ENCODE data around the gene CGGBP1.
A peak's percentile ranks its signal among the peaks of the same experiment; 100 is the strongest.
"Not testable (repeated sequence)": the region's sequence is repeated elsewhere in the genome, so short reads cannot be mapped to it uniquely, and the experiment has no call there.

Gene CGGBP1

DNA sequence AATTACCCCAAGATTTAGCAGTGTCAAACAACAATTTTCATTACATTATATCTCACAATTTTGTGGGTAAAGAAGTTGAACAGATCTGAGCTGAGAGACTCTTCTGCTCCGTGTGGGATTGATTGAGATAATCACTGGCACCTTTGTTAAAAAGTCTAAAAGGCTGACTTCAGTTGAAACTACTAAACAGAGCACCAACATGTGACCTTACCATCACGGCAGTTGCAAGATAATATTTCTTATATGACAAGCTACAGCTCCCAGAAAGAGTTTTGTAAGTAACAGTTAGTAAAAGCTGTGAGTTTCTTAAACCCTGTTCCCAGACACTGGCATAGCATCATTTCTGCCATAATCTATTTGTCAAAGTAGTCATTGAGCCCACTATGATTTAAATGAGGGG lies 25.0 kb downstream of the CGGBP1 start:
- no peak for DNase-seq

DNA sequence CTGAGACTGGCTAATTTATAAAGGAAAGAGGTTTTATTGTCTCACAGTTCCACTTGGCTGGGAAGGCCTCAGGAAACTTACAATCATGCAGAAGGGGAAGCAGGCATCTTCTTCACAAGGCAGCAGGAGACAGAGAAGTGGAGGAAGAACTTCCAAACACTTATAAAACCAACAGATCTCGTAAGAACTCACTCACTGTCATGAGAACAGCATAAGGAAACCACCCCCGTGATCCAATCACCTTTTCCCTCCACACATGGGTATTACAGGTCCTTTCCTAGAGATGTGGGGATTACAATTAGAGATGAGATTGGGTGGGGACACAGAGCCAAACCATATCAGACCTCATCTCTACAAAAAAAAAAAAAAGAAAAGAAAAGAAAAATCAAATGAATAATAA lies 25.7 kb downstream of the CGGBP1 start:
- DNase-seq: no peak

DNA sequence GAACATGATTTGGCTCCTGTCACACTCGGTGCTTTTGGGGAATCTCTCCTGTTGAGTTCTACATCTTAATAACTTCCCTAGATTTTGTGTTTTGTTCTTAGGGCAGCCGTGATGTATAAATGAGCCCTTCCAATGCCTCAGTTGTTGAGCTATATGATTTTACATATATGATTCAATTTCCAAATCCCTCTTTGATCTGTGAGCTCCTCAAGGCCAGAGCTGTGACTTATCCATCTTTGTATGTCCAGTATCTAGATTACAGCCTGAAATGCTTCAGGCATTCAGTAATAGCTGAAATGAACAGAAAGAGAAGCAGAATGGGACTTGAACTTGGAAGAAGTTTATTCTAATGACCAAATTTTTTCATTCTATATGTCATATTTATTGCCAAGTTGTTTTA lies 26.6 kb downstream of the CGGBP1 start:
- no peak for DNase-seq

DNA sequence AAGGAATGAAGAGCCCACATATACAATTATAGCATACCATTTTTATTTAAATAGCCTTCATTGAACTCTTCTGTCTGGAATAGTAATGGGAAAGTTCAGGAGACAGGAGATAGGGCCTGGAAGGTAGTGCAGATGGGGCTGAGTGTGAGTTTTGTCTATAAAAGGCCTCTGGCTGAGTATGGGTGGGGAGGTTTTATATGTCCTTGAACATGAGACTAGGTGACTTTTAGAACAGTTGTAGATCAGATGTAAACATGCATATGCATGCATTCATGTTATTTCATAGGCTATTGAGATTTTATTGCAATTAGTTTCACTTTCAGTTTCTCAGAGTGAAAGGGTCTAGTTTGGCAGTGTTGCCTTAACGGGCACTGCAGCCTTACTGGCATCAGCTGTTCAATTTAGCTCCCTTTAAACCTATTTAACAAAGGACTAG lies 27.1 kb downstream of the CGGBP1 start:
- peak; percentile 11 for DNase-seq

DNA sequence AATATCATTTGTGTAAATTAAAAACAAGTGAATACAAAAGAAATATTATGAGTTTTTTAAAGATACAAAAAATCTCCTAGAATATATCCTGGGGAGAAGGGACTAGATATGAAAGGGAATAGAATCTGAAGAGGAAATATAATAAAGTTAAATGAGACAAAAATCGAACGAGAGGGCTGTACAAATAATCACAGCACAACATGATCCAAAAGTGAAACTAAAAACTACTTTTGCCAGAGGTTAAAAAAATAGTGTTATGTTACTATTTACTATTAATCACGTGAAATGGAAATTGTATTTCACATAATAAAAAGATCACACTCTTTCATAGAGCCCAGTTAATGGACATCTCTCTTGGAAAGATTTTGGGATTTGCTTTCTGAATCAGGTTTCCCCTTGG lies 28.6 kb downstream of the CGGBP1 start:
- DNase-seq: no peak

DNA sequence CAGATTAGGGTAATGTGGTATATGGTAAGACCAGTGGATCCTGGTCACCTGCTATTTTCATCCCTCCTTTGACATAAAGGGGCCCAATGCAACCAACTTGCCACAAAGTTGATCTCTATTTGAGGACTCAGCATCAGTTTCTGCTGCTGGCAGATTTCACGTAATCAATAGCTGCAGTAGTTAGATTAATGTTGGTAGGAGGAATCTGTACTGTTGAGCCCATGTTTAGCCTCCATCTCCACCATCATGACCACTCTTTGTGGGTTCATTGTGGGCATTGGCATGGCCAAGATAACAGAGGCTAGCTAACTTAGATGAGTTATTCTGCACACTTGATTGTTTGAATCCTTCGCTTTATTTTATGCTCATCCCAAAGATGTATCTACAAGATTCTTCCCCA lies 29.9 kb downstream of the CGGBP1 start:
- DNase-seq: no peak

DNA sequence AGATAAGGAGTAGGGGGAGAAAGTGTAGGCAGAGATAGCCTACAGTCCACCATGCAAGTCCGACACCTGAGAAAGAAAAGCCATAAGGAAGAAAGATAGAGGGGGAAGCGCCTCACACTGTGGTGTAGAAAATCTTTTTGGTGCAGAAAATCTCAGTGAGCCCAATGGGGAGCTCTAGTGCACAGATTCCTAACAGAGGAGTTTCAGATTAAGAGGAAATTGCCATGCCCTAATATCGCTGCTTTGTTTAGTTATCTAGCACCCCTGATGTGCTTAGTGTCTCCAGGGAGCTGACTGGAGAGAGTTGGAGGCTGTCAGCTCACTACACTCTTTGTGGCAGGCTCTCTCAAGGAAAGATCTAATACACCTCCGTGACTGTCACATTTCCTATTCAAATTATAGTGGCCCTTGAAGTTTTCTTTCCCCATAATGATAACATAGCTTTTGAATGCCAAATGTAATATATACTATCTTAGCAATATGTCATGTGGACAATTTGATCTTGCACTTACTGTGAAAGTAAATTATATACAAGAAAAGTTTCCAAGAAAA lies 33.7 kb downstream of the CGGBP1 start:
- DNase-seq: no peak

DNA sequence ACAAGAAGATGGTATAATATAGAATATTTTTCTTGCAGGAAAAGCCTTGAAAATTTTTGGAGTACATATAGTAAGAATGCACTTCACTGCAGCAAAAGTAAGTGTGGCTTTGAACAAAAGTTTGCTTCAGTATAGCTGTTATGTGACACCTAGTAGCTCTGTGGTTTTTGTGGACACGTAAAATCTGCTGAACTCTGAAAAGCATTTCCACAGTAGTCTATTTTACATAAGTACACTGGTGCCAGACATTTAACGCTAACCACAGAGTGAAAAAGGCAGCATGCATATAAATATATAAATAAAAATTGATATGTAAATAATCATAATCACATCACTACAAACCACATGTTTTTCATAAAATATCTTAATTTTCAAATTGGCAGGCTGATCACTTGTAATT lies 39.8 kb downstream of the CGGBP1 start:
- no peak for DNase-seq

DNA sequence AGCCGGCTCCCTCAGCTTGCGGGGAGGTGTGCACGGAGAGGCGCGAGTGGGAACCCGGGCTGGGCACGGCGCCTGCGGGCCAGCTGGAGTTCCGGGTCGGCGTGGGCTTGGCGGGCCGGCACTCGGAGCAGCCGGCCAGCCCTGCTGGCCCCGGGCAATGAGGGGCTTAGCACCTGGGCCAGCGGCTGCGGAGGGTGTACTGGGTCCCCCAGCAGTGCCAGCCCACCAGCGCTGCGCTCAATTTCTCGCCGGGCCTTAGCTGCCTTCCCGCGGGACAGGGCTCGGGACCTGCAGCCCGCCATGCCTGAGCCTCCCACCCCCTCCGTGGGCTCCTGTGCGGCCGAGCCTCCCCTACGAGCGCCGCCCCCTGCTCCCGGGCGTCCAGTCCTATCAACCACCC lies 43.1 kb downstream of the CGGBP1 start:
- DNase-seq: not testable (repeated sequence)

DNA sequence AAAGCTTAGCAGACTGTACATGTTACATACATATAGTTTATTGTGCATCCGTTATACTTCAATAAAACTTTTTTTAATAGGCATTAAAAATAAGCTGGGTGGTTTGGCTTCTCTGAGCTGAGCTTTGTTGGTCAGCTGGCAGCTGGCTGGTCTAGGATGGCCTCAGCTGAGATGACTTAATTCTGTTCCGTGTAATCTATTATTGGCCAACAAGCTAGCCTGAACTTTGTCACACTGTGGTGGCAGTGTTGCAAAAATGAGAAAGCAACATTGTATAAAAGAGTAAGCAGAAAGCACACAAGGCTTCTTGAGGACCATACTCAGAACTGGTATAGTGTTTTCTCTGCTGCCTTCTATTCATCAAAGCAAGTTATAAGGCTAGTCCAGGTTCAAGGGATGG lies 45.2 kb downstream of the CGGBP1 start:
- DNase-seq: no peak

DNA sequence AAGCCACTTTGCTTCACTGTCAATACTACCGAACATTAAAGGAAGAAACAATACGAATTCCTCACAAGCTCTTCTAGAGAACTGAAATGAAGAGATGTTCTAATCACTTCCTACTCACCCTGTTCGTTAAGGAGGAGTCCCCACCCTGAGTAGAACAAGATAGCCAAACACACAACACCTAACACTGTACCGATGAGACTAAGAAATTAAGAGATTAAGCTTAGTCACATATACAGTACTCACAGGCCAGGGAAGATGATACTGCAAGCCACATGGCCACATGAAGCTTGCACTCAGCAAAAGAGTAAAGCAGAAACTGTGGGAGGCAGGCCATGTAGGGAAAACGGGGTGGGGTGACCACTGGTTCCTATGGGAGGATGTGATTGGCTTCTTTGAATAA lies 48.0 kb downstream of the CGGBP1 start:
- DNase-seq: no peak

DNA sequence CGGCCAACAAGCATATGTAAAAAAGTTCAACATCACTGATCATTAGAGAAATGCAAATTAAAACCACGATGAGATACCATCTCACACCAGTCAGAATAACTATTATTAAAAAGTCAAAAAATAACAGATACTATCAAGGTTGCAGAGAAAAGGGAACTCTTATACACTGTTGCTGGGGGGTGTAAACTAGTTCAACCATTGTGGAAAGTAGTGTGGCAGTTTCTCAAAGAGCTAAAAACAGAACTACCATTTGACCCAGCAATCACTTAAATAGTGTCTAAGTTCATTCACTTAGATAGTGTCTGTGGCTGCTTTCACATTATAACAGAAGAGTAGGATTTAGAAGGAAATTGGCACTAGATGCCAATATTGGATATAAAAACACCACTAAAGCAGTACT lies 49.7 kb downstream of the CGGBP1 start:
- no peak for DNase-seq

DNA sequence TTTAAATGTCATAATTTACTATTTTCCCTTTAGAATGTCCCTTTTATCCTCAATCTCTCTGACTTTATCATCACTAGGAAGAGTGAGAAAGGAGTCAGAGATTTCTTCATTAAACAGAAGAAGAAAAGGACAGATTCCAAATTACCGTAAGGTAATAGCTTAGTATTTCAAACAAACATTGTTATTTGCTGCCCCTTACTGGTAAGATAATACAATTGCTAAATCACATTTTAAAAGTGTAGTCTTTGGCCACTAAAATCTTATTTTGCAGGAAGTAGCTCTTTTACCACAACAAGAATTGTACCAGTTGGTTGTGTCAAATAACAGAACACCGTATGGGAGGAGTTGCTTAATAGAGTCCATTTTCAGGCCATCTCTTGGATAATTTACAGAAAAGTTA lies 53.7 kb downstream of the CGGBP1 start:
- DNase-seq: peak; percentile 21

DNA sequence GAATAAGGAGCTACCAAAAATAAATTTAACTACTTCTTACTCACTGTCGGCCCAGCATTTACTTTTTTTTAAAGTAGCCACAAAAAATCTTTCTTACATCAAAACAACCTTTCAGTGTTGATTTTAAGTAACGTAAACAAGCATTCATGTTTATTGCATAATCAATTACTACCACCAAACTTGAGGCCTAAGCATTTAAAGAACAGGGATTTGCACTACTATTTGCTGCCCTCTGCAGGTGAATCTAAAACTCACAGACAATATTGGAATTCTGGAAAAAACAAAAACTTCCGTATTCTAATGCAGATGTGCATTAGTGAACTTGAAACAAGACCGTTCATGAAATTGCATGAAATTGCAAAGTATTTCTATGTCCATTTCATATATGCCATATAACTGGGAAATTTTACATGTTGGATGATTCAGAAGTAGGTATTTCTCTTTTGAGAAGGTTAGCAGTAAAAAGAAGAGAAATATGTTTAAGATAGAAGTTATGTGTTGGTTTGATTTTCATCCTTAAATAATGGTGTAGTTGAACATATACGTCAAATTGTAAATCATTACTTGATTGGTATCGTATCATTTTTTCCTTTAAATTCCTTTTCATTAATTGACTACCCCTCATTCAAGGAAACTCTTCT lies 55.6 kb downstream of the CGGBP1 start:
- DNase-seq: peak; percentile 11

DNA sequence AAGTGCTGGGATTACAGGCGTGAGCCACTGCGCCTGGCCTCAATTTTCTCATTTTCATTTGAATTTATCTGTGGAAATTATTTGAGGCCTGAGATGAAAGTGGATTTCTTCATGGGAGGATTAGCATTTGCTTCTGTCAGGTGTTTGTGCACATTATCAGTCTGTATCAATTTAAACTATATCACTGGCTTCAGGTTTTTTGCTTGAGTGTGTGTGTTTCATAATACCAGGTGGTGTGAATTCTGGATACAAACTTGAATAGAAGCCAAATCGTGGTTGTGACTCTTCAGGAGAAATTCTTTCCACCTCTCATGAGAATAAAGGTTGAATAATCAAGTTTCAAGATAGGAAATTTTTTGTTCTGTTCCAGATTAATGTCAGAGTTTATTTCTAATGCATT lies 56.4 kb downstream of the CGGBP1 start:
- no peak for DNase-seq

Measured in NCI-H2227 treated with DMSO at 0.1 percent for 48 hours (cell line).